Activated naive CD8-positive, alpha-beta T cell treated with anti-CD3 and anti-CD28 coated beads, Interleukin-2, amount 10 ng/mL, durations not matched to agents 7 days and 5 days (primary cell): ENCODE data around the gene COL2A1. TPM values are rescaled to one million over a fixed set of nuclear protein-coding genes. Genes with fewer than 3 reads are reported as not detected.

Experiments used
- ATAC-seq: fragments of 150-1000 bp; cut with Tn5 transposase; one replicate; pipeline ENCODE4 v1.10.0; 2021; ENCODE audit warnings: low read depth, moderate library complexity
- POLR2A ChIA-PET: fragments of 350-600 bp; sonication (Branson Sonifier 250); formaldehyde crosslinking; loops from one replicate; lab custom pipeline; 2021; ENCODE audit warnings: antibody characterized with exemption; lab: Charles Lee
- DNase-seq: peaks from one replicate; pipeline ENCODE4 v3.0.0; 2021
- H3K27ac Mint-ChIP-seq: one replicate; pipeline ENCODE4 v1.8.0; 2022; ENCODE audit warnings: mild to moderate bottlenecking, mixed read lengths
- H3K27me3 Mint-ChIP-seq: one replicate; pipeline ENCODE4 v1.8.0; 2022; ENCODE audit warnings: mild to moderate bottlenecking, moderate library complexity, mixed read lengths
- H3K36me3 Mint-ChIP-seq: one replicate; pipeline ENCODE4 v1.8.0; 2021; ENCODE audit warnings: mild to moderate bottlenecking, mixed read lengths
- H3K4me1 Mint-ChIP-seq: one replicate; pipeline ENCODE4 v1.8.0; 2021; ENCODE audit warnings: mixed read lengths
- H3K4me3 Mint-ChIP-seq: one replicate; pipeline ENCODE4 v1.8.0; 2022; ENCODE audit warnings: mild to moderate bottlenecking, moderate library complexity, mixed read lengths
- H3K9me3 Mint-ChIP-seq: one replicate; pipeline ENCODE4 v1.8.0; 2021; ENCODE audit warnings: mixed read lengths
- total RNA-seq, 2 experiments: library from RNA; stranded (reverse); gene quantifications; one replicate each; pipeline ENCODE4 v1.2.3, GENCODE V29; 2021

COL2A1 gene
- total RNA-seq, 2 experiments from 2014 or later, result not detected

GRCh38 chr12:47977772-47978597 is 26.3 kb downstream of the COL2A1 start:
- Mint-ChIP-seq H3K9me3 (no peaks in the 10 kb centered on the region), H3K4me1 (peaks cover 4% of the 10 kb centered on the region), H3K4me3 (no peak overlapping the region), H3K27me3 (peaks cover 10% of the 10 kb centered on the region), H3K27ac (no peak overlapping the region), H3K36me3 (no peaks in the 10 kb centered on the region)
- ATAC-seq, result no peak
- POLR2A ChIA-PET, result no interaction called here
- DNase-seq, result no peak

DNA sequence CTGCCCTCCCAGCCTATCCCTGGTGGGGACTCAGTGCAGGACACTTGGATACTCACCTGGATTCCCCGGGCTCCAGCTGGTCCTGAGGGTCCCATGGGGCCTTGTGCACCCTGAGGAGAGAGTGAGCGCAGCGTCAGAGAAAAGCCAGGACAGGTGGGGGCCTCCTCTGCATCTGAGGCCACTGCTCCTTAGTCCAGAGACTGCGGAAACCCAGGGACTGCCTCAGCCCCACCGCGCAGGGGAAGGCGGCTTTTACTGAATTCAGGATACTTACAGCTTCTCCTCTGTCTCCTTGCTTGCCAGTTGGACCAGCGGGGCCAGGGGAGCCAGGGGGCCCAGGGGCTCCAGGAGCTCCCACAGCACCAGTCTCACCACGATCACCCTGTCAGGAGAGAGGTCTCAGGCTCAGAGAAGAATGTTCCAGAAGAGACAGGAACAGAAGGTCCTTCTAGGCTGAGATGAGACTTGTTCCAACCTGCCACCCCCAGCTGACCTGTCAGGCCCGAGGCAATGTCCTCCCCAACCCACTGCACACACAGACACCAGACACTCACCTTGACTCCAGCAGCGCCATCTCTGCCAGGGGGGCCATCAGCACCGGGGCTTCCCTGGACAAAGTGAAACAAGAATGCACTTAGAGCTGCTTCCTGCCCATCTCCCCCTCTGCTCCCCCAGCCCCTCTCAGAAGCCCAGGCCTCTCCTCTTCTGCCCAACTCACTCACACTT is 27.1 kb downstream of the COL2A1 start:
- peaks cover 1% of the 10 kb centered on the region for H3K36me3 Mint-ChIP-seq
- ATAC-seq (no peak), DNase-seq (no peak)
- H3K27me3 Mint-ChIP-seq, result peaks cover 8% of the 10 kb centered on the region
- H3K27ac Mint-ChIP-seq, result no peak overlapping the region
- peaks cover 4% of the 10 kb centered on the region for H3K4me1 Mint-ChIP-seq
- no peak overlapping the region for H3K4me3 Mint-ChIP-seq
- POLR2A ChIA-PET, result no interaction called here
- H3K9me3 Mint-ChIP-seq, result no peaks in the 10 kb centered on the region

GRCh38 chr12:47975816-47976215 is 28.5 kb downstream of the COL2A1 start:
- Mint-ChIP-seq H3K4me3 (no peak overlapping the region), H3K27ac (no peak overlapping the region), H3K4me1 (peaks cover 4% of the 10 kb centered on the region), H3K9me3 (no peaks in the 10 kb centered on the region), H3K27me3 (peaks cover 8% of the 10 kb centered on the region), H3K36me3 (peaks cover 1% of the 10 kb centered on the region)
- POLR2A ChIA-PET, result no interaction called here
- ATAC-seq (no peak), DNase-seq (peak; percentile 25)

DNA sequence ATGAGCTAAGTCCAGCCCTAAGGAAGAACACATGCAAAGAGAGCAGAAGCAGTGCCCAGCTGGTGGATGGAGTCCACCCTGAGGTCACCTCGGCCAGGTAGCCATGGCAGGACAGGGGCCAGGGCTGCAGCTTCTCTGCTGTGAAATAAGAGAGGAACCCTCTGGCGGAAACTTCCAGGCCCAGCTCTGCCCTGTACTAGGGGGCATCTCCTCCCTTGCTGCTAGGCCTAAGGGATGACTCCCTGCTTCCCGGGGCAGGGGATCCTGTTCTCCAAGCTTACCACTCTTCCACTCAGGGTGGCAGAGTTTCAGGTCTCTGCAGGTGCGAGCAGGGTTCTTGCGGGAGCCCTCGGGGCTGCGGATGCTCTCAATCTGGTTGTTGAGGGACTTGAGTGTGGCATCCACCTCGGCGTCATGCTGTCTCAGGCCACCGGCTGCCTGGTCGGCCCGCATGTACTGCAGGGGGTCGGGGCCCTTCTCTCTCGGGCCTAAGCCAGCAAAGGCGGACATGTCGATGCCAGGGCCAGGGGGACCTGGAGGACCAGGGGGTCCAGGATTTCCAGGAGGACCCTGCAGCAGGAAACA is 29.1 kb downstream of the COL2A1 start:
- Mint-ChIP-seq H3K27ac (no peak overlapping the region), H3K9me3 (no peaks in the 10 kb centered on the region), H3K27me3 (peaks cover 6% of the 10 kb centered on the region), H3K4me3 (no peak overlapping the region), H3K4me1 (peaks cover 4% of the 10 kb centered on the region), H3K36me3 (peaks cover 1% of the 10 kb centered on the region)
- no peak for ATAC-seq
- DNase-seq, result no peak
- POLR2A ChIA-PET, result interaction anchor here (0.8 kb wide), 1 partner anchor 10 kb away, joined by 3 read pairs; no protein-coding TSS in a partner anchor

- no peak for ATAC-seq
- Mint-ChIP-seq H3K4me1 (peaks cover 4% of the 10 kb centered on the region), H3K4me3 (no peak overlapping the region), H3K9me3 (no peaks in the 10 kb centered on the region), H3K36me3 (peaks cover 2% of the 10 kb centered on the region), H3K27me3 (peaks cover 4% of the 10 kb centered on the region), H3K27ac (no peak overlapping the region)
- DNase-seq, result no peak
- POLR2A ChIA-PET, result no interaction called here
Observed at GRCh38 chr12:47973870-47974269, 30.4 kb downstream of the COL2A1 start.

DNA sequence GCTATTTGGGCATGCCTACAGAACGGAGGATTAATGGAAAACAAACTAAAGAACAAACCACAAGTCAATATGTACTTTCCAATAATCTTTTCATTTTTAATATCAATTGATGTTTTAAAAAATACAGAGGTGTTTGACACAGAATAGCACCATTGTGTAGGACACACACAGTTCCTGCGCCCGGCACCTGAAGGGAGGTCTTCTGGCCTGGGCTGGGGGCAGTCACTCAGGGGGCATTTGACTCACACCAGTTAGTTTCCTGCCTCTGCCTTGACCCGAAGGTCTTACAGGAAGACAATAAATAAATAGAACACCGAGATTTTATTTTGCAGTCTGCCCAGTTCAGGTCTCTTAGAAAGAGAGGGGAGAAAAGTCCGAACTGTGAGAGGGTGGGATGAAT is 31.4 kb downstream of the COL2A1 start:
- Mint-ChIP-seq H3K4me3 (no peak overlapping the region), H3K27ac (no peak overlapping the region)
- POLR2A ChIA-PET, result no interaction called here

GRCh38 chr12:47970843-47971242 is 33.4 kb downstream of the COL2A1 start:
- POLR2A ChIA-PET, result interaction anchor here (0.6 to 1.0 kb wide), 2 partner anchors 10 to 17 kb away, joined by 3 read pairs; no protein-coding TSS in a partner anchor
- Mint-ChIP-seq H3K27ac (no peak overlapping the region), H3K4me1 (peaks cover 3% of the 10 kb centered on the region), H3K27me3 (peaks cover 2% of the 10 kb centered on the region), H3K9me3 (no peaks in the 10 kb centered on the region), H3K36me3 (peaks cover 15% of the 10 kb centered on the region), H3K4me3 (no peak overlapping the region)
- ATAC-seq (no peak), DNase-seq (no peak)

More for the DNA sequence above, 31.4 kb downstream of the COL2A1 start:
- H3K9me3 Mint-ChIP-seq, result no peaks in the 10 kb centered on the region
- ATAC-seq (no peak), DNase-seq (no peak)
- H3K36me3 Mint-ChIP-seq, result peaks cover 4% of the 10 kb centered on the region
- H3K4me1 Mint-ChIP-seq, result peaks cover 4% of the 10 kb centered on the region
- H3K27me3 Mint-ChIP-seq, result peaks cover 2% of the 10 kb centered on the region

- Mint-ChIP-seq H3K4me3 (no peak overlapping the region), H3K27ac (no peak overlapping the region), H3K4me1 (peaks cover 13% of the 10 kb centered on the region), H3K27me3 (no peaks in the 10 kb centered on the region), H3K36me3 (peaks cover 24% of the 10 kb centered on the region), H3K9me3 (no peaks in the 10 kb centered on the region)
- ATAC-seq (no peak), DNase-seq (no peak)
- POLR2A ChIA-PET, result no interaction called here
Observed at GRCh38 chr12:47969845-47970244, 34.4 kb downstream of the COL2A1 start.

- no peak overlapping the region for H3K27ac Mint-ChIP-seq
- H3K4me1 Mint-ChIP-seq, result peaks cover 25% of the 10 kb centered on the region
- DNase-seq, result no peak
- H3K4me3 Mint-ChIP-seq, result no peak overlapping the region
- no peaks in the 10 kb centered on the region for H3K9me3 Mint-ChIP-seq
- POLR2A ChIA-PET, result no interaction called here
- peaks cover 5% of the 10 kb centered on the region for H3K27me3 Mint-ChIP-seq
- no peak for ATAC-seq
- H3K36me3 Mint-ChIP-seq, result peaks cover 31% of the 10 kb centered on the region
Observed at GRCh38 chr12:47967461-47968321, 36.6 kb downstream of the COL2A1 start.

GRCh38 chr12:47965581-47965980 is 38.7 kb downstream of the COL2A1 start:
- Mint-ChIP-seq H3K4me1 (peaks cover 25% of the 10 kb centered on the region), H3K9me3 (no peaks in the 10 kb centered on the region), H3K27ac (no peak overlapping the region), H3K36me3 (peaks cover 30% of the 10 kb centered on the region), H3K4me3 (peak overlapping the region; percentile 50), H3K27me3 (peaks cover 19% of the 10 kb centered on the region)
- DNase-seq (no peak), ATAC-seq (no peak)
- POLR2A ChIA-PET, result no interaction called here

DNA sequence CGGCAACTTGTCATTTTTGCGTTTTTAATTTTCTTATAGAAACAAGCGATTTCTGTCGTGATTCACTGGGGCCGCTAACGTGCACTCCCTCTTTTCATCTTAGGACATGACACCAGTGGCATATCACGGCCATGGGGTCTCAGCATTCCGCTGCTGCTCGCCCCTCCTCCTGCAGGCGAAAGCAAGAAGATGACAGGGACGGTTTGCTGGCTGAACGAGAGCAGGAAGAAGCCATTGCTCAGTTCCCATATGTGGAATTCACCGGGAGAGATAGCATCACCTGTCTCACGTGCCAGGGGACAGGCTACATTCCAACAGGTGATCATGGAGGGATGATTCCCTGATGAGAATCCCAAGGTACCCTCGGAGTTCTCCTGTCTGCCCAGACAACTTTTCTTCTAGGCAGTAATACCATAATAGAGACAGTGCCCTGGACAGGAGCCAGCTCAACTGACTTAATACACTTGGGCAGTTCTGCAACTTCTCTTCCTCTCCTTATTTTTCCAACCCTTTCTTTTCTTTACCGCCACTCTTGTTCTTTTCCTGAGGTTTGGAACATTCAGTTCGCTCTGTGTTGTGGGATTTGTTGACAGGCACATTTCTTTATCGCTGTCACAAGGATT is 40.1 kb downstream of the COL2A1 start:
- ATAC-seq, result no peak
- peak overlapping the region; percentile 84 for H3K27ac Mint-ChIP-seq
- H3K4me3 Mint-ChIP-seq, result peak overlapping the region; percentile 89
- H3K9me3 Mint-ChIP-seq, result peaks cover 2% of the 10 kb centered on the region
- DNase-seq, result no peak
- H3K36me3 Mint-ChIP-seq, result peaks cover 30% of the 10 kb centered on the region
- POLR2A ChIA-PET, result interaction anchor here (0.6 to 1.2 kb wide), 2 partner anchors 193 to 888 kb away, joined by 3 to 7 read pairs; partner anchors contain the start of genes ASB8 and DDX23
- peaks cover 25% of the 10 kb centered on the region for H3K4me1 Mint-ChIP-seq
- peaks cover 27% of the 10 kb centered on the region for H3K27me3 Mint-ChIP-seq

DNA sequence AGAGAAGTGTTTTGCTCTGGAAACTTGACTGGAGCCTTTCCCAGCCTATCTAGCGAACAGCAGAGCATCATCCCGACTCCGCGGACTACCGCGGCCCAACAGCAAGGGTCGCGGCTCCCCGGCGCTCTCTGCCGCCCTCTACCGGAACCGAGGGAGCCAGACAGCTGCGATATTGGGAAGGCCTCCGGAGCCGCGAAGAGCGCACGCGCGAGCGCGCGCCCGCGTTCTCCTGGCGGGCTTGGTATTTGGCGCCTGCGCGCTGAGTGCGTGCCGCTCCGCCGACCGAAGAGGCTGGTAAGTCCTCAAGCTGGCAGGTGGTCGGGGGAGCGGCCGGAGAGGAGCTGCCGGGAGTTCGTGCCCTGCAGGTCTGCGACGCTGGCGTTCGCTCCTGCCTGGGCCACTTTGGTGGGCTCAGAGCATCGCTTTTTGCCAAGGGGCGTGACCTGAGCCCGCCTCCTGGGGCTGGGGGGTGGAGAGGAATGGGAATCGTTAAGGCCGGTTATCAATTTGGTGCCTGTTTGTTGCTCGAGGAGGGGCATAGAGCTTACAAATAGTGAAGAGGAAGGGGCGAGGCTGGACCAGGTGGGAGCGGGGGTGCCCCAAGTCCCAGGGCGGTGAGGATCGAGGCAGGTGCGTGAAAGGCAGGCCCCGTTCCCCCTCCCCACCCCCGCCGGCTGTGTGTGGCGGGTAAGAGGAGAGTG is 40.8 kb downstream of the COL2A1 start, which contains the start of gene TMEM106C:
TSS of gene TMEM106C (plus strand) at position 257 of the 701 bp plus-strand sequence. CDS start 641 bp downstream, outside the sequence.
- peaks cover 2% of the 10 kb centered on the region for H3K9me3 Mint-ChIP-seq
- H3K4me3 Mint-ChIP-seq, result peak within 1 kb of the TSS; percentile 89
- peaks cover 25% of the 10 kb centered on the region for H3K4me1 Mint-ChIP-seq
- H3K27me3 Mint-ChIP-seq, result peaks cover 27% of the 10 kb centered on the region
- H3K36me3 Mint-ChIP-seq, result peaks cover 27% of the 10 kb centered on the region
- ATAC-seq (peak; percentile 96), DNase-seq (peak; percentile 95)
- peak within 1 kb of the TSS; percentile 84 for H3K27ac Mint-ChIP-seq
- POLR2A ChIA-PET, result interaction anchor here (0.6 to 1.2 kb wide), 5 partner anchors 30 to 235 kb away, joined by 3 to 4 read pairs (median 3); partner anchors contain the start of gene ASB8
